ENCODE results near the gene CLIC4. TPM values are rescaled to one million over a fixed set of nuclear protein-coding genes. Genes with fewer than 3 reads are reported as not detected.

The CLIC4 gene
- total and polyA plus RNA-seq, 9 of the 15 experiments (the other 6 are each of a cell fraction or from before 2014, with no cell fraction given) = 16.0 to 67.5 (median 38.4) TPM

DNA sequence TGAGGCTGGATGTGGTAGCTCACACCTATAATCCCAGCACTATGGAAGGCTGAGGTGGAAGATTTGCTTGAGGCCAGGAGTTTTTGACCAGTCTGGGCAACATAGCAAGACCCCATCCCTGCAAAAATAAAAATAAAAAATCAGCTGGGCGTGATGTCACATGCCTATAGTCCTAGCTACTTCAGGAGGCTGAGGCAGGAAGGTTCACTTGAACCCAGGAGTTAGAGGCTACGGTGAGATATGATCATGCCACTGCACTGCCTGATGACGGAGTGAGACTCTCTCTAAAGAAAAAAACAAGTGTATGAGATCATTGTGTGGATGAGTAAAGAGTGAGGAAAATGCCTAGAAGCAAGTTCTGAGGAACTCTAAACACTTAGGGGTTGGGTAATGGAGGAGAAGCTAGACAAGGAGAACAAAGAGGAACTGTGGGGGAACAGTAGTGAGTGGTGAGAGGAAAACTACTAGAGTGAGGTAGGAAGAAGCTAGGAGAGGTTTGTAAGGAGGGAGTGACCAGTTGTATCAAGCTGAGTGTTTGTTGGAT is 17.0 kb downstream of the CLIC4 start (continued):
- TF ChIP-seq, protein P1, sequence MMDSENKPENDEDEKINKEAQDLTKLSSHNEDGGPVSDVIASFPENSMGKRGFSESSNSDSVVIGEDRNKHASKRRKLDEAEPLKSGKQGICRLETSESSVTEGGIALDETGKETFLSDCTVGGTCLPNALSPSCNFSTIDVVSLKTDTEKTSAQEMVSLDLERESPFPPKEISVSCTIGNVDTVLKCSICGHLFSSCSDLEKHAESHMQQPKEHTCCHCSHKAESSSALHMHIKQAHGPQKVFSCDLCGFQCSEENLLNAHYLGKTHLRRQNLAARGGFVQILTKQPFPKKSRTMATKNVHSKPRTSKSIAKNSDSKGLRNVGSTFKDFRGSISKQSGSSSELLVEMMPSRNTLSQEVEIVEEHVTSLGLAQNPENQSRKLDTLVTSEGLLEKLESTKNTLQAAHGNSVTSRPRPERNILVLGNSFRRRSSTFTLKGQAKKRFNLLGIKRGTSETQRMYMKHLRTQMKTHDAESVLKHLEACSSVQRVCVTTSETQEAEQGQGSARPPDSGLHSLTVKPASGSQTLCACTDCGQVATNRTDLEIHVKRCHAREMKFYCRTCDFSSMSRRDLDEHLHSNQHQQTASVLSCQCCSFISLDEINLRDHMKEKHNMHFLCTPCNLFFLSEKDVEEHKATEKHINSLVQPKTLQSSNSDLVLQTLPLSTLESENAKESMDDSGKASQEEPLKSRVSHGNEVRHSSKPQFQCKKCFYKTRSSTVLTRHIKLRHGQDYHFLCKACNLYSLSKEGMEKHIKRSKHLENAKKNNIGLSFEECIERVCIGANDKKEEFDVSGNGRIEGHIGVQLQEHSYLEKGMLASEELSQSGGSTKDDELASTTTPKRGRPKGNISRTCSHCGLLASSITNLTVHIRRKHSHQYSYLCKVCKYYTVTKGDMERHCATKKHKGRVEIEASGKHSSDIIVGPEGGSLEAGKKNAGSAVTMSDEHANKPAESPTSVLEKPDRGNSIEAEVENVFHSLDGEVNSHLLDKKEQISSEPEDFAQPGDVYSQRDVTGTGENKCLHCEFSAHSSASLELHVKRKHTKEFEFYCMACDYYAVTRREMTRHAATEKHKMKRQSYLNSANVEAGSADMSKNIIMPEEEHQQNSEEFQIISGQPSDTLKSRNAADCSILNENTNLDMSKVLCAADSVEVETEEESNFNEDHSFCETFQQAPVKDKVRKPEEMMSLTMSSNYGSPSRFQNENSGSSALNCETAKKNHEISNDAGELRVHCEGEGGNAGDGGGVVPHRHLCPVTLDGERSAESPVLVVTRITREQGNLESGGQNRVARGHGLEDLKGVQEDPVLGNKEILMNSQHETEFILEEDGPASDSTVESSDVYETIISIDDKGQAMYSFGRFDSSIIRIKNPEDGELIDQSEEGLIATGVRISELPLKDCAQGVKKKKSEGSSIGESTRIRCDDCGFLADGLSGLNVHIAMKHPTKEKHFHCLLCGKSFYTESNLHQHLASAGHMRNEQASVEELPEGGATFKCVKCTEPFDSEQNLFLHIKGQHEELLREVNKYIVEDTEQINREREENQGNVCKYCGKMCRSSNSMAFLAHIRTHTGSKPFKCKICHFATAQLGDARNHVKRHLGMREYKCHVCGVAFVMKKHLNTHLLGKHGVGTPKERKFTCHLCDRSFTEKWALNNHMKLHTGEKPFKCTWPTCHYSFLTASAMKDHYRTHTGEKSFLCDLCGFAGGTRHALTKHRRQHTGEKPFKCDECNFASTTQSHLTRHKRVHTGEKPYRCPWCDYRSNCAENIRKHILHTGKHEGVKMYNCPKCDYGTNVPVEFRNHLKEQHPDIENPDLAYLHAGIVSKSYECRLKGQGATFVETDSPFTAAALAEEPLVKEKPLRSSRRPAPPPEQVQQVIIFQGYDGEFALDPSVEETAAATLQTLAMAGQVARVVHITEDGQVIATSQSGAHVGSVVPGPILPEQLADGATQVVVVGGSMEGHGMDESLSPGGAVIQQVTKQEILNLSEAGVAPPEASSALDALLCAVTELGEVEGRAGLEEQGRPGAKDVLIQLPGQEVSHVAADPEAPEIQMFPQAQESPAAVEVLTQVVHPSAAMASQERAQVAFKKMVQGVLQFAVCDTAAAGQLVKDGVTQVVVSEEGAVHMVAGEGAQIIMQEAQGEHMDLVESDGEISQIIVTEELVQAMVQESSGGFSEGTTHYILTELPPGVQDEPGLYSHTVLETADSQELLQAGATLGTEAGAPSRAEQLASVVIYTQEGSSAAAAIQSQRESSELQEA (IDR thresholded peaks at IDR 0.05; ENCODE audit: low read depth) = no peak
- no peak for TF ChIP-seq ZNF696 (CRISPR knock-in tag; conservative IDR thresholded peaks at IDR 0.05)
- TF ChIP-seq ZNF23 (CRISPR knock-in tag; IDR thresholded peaks at IDR 0.05) = no peak
- TF ChIP-seq MAZ (CRISPR knock-in tag; conservative IDR thresholded peaks at IDR 0.05 in 1 of 2, IDR thresholded peaks at IDR 0.05 in 1 of 2) = peak in 1 of 2 experiments; percentile 47; a peak in 1 of 4 replicates
- TF ChIP-seq, protein P2, sequence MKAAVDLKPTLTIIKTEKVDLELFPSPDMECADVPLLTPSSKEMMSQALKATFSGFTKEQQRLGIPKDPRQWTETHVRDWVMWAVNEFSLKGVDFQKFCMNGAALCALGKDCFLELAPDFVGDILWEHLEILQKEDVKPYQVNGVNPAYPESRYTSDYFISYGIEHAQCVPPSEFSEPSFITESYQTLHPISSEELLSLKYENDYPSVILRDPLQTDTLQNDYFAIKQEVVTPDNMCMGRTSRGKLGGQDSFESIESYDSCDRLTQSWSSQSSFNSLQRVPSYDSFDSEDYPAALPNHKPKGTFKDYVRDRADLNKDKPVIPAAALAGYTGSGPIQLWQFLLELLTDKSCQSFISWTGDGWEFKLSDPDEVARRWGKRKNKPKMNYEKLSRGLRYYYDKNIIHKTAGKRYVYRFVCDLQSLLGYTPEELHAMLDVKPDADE (conservative IDR thresholded peaks at IDR 0.05; ENCODE audit: control insufficient read depth, low read depth, low read length) = no peak
- TF ChIP-seq, protein P3, sequence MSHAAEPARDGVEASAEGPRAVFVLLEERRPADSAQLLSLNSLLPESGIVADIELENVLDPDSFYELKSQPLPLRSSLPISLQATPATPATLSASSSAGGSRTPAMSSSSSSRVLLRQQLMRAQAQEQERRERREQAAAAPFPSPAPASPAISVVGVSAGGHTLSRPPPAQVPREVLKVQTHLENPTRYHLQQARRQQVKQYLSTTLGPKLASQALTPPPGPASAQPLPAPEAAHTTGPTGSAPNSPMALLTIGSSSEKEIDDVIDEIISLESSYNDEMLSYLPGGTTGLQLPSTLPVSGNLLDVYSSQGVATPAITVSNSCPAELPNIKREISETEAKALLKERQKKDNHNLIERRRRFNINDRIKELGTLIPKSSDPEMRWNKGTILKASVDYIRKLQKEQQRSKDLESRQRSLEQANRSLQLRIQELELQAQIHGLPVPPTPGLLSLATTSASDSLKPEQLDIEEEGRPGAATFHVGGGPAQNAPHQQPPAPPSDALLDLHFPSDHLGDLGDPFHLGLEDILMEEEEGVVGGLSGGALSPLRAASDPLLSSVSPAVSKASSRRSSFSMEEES (CRISPR knock-in tag; IDR thresholded peaks at IDR 0.05) = no peak
- TF ChIP-seq, protein P4, sequence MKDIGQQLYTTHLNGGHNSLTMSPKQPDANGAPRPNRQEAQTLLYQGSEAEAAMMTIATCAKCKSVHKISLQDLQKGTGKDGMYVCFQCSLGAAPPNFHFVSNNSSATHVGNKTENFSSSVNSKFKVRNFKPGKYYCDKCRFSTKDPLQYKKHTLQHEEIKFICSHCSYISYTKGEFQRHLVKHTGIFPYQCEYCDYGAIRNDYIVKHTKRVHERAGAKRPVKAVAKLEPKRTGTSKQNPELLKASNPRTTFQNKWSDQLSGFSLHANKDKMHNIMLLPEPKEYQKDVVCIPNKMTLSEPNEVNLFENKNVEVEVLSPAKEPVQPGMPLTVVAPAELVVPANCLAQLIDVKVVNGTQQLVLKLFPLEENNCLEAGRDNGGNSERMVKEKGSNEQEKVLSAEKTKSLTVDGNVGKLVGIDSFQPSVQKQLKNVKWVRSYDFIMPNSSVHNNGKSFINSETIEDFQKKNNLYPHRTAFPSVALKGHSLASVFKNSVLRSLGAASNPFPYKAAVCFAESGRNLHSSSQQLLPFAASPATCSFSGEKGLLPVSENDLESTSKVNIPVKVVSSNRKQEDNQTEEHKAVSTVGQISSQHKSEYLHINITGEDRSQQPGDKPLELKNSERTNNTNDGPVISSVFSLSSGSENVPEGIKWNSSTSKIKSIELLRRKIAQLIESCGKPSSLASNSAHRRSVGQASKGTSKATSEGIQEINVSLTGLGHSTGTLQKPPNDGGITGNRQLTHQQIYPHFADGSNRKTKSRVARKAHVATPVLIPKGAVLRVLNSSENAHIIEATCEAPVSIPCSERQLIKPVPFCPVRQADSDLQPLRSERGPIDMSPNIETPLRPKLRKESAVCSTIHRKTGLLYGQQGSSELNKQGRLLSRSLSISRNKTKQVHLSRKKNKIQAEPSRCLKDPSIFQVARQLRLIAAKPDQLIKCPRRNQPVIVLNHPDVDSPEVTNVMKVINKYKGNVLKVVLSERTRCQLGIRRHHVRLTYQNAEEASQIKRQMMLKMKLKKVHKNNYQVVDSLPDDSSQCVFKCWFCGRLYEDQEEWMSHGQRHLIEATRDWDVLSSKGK (CRISPR knock-in tag; IDR thresholded peaks at IDR 0.05) = no peak
- TF ChIP-seq SRSF7 (optimal IDR thresholded peaks at IDR 0.05; ENCODE audit: low read depth, low read length) = no peak
- no peak for TF ChIP-seq BHLHE40 (IDR thresholded peaks at IDR 0.05; ENCODE audit: low read length)
- no peak for TF ChIP-seq CXXC5 (CRISPR knock-in tag; IDR thresholded peaks at IDR 0.05)
- TF ChIP-seq ETS2 (tag; IDR thresholded peaks at IDR 0.05; ENCODE audit: borderline replicate concordance, poor library complexity, severe bottlenecking) = no peak
- no peak for TF ChIP-seq PHF21A (IDR thresholded peaks at IDR 0.05; ENCODE audit: borderline replicate concordance, low read depth)
- no peak for TF ChIP-seq CBFB (CRISPR knock-in tag; IDR thresholded peaks at IDR 0.05)

Measured in K562 (cell line).